Measurements from ENCODE around the gene FTO. TPM values are rescaled to one million over a fixed set of nuclear protein-coding genes. Genes with fewer than 3 reads are reported as not detected.
"Not testable (repeated sequence)": the region's sequence is repeated elsewhere in the genome, so short reads cannot be mapped to it uniquely, and the experiment has no call there.

FTO gene
- total and polyA plus RNA-seq, 2 of the 8 experiments (the other 6 are each of a cell fraction or from before 2014, with no cell fraction given) = 34.5 to 59.8 TPM

DNA sequence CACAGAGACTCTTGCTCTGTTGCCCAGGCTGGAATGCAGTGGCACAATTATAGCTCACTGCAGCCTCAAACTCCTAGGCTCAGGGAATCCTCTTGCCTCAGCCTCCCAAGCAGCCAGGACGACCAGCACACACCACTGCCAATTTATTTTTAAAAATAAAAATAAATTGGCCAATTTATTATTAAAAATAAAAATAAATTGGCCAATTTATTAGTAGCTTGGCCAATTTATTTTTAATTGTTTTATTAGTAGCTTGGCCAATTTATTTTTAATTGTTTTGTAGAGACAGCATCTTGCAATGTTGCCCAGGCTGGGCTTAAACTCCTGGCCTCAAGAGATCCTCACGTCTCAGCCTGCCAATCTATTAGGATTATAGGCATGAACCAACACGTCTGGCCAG is 184.3 kb downstream of the FTO start (continued):
- TF ChIP-seq CBX8 (IDR thresholded peaks at IDR 0.05; ENCODE audit: borderline replicate concordance, low read depth, low read length) (no peak), SP1 (IDR thresholded peaks at IDR 0.05; ENCODE audit: low read depth, low read length) (no peak), BCL11A (IDR thresholded peaks at IDR 0.05; ENCODE audit: low read depth in 2 of 2, low read length in 2 of 2) (no peak)

DNA sequence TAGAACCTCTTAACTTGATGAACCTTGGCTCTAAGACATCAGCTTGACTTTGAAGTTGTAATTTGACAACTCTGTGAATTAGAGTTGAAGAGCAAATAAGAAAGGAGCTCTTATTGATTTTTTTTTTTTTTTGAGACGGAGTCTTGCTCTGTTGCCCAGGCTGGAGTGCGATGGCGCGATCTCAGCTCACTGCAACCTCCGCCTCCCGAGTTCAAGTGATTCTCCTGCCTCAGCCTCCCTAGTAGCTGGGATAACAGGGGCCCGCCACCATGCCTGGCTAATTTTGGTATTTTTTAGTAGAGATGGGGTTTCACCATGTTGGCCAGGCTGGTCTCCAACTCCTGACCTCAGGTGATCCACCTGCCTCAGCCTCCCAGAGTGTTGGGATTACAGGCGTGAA is 186.9 kb downstream of the FTO start:
- FAIRE-seq; H3K4me2 ChIP-seq (ENCODE audit: insufficient read depth in 1 of 2, low read depth in 2 of 2, low read length in 2 of 2); H3K9me3 ChIP-seq (ENCODE audit: insufficient read depth in 2 of 2, low read depth in 1 of 2, low read length in 1 of 2); POLR2A ChIA-PET (ENCODE audit: partially characterized antibody); H3K79me2 ChIP-seq (ENCODE audit: control insufficient read depth in 1 of 2, insufficient read depth in 2 of 2, low read length in 2 of 2); H4K8ac ChIP-seq (ENCODE audit: extremely low read depth, insufficient read depth, low read length); H2BK20ac ChIP-seq (ENCODE audit: low read length); H3K27ac ChIP-seq (ENCODE audit: low read depth, low read length); H4K91ac ChIP-seq (replicated peaks; ENCODE audit: insufficient read length, low read length); H3K18ac ChIP-seq (ENCODE audit: extremely low read depth, low read length); H3K4me3 ChIP-seq (ENCODE audit: extremely low read depth in 1 of 4, insufficient read depth in 2 of 4, low read depth in 3 of 4, low read length in 4 of 4); H3K27me3 ChIP-seq (replicated peaks in 1 of 4; ENCODE audit: control insufficient read depth in 3 of 4, extremely low read depth in 1 of 4, insufficient read depth in 3 of 4, low read length in 3 of 4); H3K9ac ChIP-seq (replicated peaks in 1 of 4; ENCODE audit: extremely low read depth in 1 of 4, low read depth in 3 of 4, low read length in 3 of 4); H2BK15ac ChIP-seq (ENCODE audit: low read length); H3K23me2 ChIP-seq (ENCODE audit: low read depth, low read length); H2AFZ ChIP-seq (ENCODE audit: low read length); H2BK12ac ChIP-seq (ENCODE audit: low read depth, low read length); H3K36me3 ChIP-seq (ENCODE audit: control insufficient read depth in 2 of 4, insufficient read depth in 4 of 4, low read length in 3 of 4); H2AK5ac ChIP-seq (ENCODE audit: low read depth, low read length); H4K20me1 ChIP-seq (replicated peaks in 1 of 2; ENCODE audit: control insufficient read depth in 1 of 2, insufficient read depth in 2 of 2, low read length in 2 of 2); H2BK120ac ChIP-seq (replicated peaks; ENCODE audit: low read depth, low read length); H3K23ac ChIP-seq (ENCODE audit: insufficient read length); H3K4me1 ChIP-seq (replicated peaks in 1 of 4; ENCODE audit: control insufficient read depth in 3 of 4, insufficient read depth in 4 of 4, low read length in 3 of 4); DNase-seq (ENCODE audit: low read depth in 1 of 2, low spot score in 2 of 2); H4K5ac ChIP-seq (ENCODE audit: insufficient read length, low read depth, low read length); H3K14ac ChIP-seq (ENCODE audit: insufficient read length); H3K4ac ChIP-seq (replicated peaks; ENCODE audit: insufficient read length, low read depth, low read length); H2BK5ac ChIP-seq (ENCODE audit: low read depth, low read length); H3K56ac ChIP-seq (replicated peaks; ENCODE audit: insufficient read length, low read depth, low read length); H3K79me1 ChIP-seq (ENCODE audit: low read depth, low read length): not testable (repeated sequence)
- 99% methylated on average over 8 of the region's 8 CpGs; no CpG with 5 or more reads in 1 of the 2 experiments for WGBS, 2 experiments (ENCODE audit: extremely low coverage in 1 of 2, insufficient coverage in 1 of 2, insufficient read length in 1 of 2, insufficient replicate concordance in 2 of 2, low coverage in 1 of 2, low lambda C conversion rate in 2 of 2, missing lambda C conversion rate in 1 of 2)
- CTCF ChIA-PET (ENCODE audit: partially characterized antibody) = interaction anchor here (0.6 to 4.3 kb wide), 14 partner anchors 10 to 391 kb away, joined by 3 to 20 read pairs (median 4); no protein-coding TSS in a partner anchor

All from H1 (cell line).